Measurements from ENCODE around the gene SNAI1.
"Not testable (repeated sequence)": the region's sequence is repeated elsewhere in the genome, so short reads cannot be mapped to it uniquely, and the experiment has no call there.

The SNAI1 gene

DNA sequence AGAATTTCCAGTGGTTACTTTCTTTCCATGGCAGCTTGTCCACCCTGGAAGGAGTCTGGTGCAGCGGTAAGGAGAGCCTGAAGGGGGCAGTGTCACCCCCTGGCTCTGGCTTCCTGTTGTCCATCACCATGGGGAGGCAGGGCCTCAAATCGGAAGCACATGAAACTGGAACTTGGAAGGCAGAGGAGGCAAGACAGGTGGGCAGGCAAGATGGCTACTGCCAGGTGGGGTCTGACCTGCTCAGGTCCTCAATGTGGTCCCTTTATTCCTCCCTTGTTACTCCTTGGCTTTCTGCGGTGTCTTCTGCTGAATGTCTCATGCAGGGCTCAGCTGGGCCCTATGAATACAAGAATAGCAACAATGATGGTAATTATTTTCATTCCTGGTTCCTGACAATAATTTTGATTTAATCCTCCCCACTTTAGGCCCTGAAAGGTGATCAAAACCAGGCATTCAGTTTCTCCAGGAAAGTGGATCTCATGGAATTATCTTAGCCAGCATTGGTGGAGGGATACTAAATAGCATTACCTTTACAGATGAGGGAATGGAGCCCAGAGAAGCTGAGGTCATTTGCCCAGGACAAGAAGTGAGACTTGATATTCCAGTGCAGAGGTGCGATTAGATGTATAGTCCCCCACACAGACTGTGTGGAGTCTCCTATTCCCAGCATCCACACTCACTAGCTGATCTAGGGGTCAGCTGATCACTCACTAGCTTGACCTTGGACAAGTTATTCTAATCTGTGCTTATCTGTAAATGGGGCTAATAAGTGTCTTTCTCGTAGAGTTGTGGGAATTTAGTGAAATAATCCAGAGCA, 17.6 kb upstream of the SNAI1 start:
- DNase-seq: peak; percentile 75

DNA sequence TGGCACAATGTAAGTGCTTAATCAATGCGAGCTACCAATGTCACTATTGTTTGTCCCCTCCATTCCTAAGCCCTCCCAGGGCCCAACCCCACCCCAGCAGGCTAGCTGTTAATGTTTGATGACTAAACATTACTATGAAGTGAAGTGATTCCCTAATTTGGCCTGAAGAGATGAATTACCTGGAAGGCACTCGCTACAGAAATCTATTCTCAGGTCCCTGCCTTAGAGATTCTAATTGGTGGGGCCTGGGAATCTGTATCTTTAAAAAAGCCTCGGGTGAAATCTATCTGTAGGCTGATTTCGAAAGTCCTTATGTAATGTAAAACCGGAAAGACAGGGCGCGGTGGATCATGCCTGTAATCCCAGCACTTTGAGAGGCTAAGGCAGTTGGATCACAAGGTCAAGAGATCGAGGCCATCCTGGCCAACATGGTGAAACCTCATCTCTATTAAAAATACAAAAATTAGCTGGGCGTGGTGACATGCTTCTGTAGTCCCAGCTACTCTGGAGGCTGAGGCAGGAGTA, 16.9 kb upstream of the SNAI1 start:
- DNase-seq: no peak

GRCh38 chr20:49966861-49967260, 15.9 kb upstream of the SNAI1 start:
- peak; percentile 30 for DNase-seq

DNA sequence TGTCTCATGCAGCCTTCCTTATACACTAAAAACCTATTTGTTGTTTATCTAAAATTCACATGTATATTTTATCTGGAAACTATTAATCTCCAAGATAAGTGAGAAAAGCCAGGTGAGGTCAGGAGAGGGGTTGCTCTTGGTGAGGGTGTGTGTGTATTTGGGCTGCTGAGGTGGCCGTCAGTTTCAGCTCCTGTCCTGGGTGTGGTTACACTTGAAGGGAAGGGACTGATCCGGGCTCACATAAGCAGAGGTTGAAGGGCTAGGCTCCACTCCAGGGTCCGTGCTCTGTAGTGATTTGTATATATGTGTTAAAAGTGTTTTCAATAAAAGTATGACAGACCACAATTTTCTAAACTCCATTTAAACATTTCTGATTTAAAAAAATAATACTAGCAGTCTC, 13.5 kb upstream of the SNAI1 start:
- DNase-seq: no peak

DNA sequence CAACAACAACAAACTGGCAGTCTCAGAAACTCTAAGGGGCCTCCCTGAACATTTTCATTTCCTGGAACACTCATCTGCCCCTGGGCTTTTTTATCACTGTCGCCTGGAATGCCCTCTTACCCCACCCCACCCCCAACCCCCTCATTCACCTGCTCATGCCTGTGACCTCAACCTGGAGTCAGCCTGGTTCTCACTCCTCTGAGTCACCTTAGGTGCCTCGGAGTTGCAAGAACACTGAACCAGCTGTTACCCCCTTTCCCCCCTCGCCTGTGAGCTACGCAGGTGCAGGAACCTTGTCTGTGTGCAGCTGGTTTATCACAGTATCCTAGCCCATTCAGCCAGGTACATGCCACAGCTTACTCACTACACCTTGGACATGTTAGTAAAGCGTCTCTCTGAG, 12.8 kb upstream of the SNAI1 start:
- peak; percentile 80 for DNase-seq

GRCh38 chr20:49970498-49970897, 12.3 kb upstream of the SNAI1 start:
- no peak for DNase-seq

DNA sequence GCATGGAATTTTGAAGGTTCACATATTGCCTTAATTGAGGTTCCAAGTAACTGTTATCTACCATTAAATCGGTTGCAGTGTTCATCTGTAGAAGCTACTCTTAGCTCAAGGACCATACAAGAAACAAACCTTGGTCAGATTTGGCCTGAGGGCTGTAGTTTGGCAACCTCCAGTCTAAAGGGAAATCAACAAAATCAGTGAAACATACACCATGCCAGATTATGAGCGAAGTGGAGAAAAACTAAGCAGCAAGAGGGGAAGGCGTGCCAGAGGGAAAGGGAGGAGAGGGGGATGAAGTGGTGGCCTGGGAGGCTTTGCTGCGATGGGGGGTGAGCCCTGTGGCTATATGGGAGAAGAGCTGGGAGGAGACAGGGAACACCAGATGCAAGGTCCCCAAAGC, 8.8 kb upstream of the SNAI1 start:
- DNase-seq: no peak

- no peak for DNase-seq
These were observed 6.2 kb upstream of the SNAI1 start for GRCh38 chr20:49976542-49976941.

- DNase-seq: not testable (repeated sequence)
These were observed 5.0 kb upstream of the SNAI1 start for GRCh38 chr20:49977740-49978139.

DNA sequence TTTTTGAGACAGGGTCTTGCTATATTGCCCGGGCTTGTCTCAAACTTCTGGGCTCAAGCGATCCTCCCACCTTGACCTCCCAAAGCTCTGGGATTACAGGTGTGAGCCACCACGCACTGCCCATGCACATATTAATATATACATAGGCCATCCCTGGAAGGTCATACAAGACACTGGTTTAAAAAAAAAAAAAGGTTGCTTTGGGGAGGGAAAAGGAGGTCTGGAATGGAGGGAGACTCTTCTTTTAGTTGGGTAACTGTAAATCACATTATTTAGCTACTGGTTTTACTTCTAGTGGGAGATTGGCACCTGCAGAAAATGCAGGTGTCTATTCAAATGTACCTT, 4.1 kb upstream of the SNAI1 start:
- no peak for DNase-seq

DNA sequence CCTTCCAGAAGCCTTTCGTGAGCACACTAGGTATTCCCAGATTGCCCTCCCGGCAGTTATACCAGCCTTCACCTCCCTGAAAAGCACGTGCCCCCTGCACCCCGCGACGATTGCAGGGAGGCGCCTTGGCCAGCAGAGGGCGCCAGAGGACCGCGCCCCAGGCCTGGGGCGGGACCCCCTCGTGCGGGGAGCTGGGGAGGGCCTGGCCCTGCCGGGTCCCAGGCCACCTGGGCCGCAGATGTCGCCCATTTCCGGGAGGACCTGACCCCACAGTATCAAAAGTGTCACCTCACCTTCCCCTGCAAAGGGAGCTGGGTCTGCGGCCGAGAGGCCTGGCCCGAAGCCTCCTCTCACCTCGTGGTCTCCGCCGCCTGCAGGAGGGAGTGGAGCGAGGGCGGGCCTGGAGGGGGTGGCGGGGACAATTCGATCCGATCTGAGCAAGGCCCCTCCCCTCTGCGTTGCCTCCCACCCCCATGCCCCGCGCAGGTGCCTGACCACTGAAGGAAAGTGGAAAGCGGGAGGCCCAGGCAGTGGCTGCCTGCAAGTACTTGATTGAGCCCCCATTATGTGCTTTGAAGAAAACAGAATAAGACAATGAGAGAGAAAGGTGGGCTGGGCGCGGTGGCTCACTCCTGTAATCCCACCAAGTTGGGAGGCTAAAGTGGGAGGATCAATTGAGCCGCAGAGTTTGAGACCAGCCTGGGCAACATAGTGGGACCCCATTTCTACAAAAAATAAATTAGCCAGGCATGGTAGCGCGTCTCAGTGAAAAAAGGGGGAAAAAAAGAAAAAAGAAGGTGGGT, 3.5 kb upstream of the SNAI1 start:
- DNase-seq: peak; percentile 78

- no peak for DNase-seq
These were observed 2.4 kb upstream of the SNAI1 start for GRCh38 chr20:49980140-49981008.

DNA sequence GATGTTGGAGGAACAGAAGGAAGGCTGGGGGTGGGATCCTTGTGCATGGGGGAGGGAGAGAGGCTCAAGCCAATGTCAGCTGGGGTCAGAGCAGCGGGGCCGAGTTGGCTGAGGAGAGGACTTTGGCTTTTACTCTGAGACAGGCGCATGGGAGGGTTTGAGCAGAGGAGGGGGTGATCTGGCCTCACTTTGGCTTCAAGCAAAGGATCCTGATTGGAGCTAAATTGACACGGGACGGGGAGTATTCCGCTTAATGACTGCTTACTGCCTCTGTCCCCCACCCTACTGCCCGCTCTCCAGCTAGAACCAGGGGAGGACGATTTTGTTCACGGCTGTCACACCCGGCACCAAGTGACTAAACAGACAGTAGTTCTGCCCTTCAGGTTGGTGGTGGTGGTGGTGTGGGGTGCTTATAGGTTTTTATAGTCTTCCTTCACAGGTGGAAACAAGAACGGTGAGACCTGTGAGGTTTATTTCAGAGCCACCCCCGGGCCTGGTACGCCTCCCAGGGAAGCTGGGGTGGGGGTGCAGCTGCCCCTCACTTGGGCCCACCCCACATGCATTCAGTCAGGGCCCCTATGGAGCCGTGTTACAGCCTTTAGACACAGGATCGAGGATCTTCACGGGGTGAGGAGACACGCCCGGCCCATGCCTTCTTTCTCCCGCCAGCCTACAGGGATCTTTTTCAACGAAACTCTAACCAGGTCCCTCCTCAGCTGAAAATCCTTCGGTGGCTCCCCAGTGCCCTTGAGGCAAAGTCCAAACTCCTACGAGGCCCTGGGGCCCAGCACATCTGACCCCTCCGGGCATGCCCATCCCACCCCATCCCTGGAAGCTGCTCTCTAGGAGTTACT, 1.3 kb upstream of the SNAI1 start:
- no peak for DNase-seq

GRCh38 chr20:49982072-49982345, 771 bp upstream of the SNAI1 start:
- DNase-seq: no peak

DNA sequence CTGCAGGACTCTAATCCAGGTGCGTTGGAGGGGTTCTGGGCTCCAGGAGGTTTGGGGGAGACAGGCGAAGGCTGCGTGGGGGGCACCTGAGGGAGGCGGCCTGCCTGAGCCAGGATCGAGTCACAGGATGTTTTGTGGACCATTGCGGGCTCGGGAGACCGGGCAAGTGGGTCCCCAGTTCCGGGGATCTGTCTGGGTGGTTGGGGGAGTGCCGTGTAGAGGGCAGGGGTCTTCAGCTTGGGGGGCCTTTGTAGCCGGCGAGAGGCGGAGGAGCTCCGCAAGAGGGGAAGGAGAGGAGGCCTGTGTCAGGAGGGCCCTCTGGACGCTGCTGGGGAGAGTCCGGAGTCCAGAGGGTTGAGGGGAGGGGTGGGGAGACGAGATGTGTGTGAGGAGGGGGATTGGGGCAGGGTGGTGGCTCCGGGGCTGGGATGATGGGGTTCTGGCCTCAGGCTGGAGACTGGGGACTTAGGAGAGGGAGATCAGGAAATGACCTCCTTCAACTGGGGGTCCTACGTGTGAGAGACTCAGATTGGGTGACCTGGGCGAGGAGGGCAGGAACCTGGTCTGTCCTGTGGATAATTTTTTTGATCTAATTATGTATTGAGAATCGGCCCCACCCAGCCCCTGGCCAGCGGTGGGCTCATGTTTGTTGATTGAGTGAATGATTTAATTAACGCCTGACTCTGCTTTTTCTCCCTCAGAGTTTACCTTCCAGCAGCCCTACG, 505 bp downstream of the SNAI1 start:
- DNase-seq: no peak

- no peak for DNase-seq
These were observed 1.1 kb downstream of the SNAI1 start for GRCh38 chr20:49983848-49984408.

DNA sequence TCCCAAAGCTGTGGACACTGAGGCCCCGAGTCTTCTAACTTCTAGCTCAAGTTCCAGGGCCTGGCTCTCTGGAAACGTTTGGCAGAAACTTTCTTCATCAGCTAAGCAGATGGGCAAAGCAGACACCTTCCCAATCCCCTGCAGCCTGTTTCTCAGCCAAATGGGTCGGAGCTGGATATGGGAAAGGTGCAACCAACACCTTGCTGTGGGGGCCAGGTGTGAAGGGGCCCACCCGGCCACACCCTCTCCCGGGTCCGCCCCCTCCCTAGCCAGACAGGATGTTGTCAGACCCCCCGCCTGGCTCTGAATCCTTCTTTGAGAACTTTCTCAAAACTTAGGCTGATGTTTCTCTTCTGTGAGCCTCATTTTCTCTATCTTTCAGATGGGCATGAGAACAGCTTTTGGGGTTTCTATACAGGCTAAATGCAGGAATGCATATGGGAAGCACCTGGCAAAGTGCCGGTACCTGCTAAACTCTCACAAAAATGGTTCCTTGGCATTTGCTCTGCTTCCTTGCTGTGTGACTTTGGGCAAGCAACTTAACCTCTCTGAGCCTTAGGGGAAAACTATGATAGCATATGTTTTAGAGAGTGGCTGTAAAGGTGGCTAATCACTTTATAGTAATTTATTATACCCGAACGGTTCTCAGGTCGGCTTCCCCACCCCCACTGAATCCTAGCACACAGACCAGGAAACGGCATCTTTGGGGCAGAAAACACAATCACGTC, 1.8 kb downstream of the SNAI1 start:
- no peak for DNase-seq

DNA sequence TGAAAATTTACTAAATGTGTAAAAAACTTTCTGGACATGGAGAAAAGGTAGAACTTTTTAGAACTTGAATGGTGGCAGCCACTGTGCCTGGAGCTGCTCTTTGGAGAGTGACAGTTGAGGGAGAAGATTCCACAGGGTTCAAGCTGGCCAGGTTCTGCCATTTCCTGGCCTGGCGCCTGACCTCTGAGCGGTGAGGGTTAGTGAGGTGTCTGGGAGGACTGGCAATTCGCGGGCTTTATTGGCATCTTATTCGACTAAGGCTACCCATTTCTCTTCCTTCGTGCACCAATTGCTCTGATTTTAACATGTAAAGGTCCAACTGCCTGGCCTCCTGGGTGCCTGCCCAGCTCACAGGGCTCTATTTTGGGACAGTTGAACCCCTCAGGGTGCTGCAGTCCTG, 2.4 kb downstream of the SNAI1 start:
- DNase-seq: no peak

- DNase-seq: no peak
These were observed 2.8 kb downstream of the SNAI1 start for GRCh38 chr20:49985617-49986016.

- DNase-seq: no peak
These were observed 3.3 kb downstream of the SNAI1 start for GRCh38 chr20:49986049-49986448.

Measured in DMS53 (cell line).